Measurements from ENCODE around the gene CRIP2. TPM values are rescaled to one million over a fixed set of nuclear protein-coding genes. Genes with fewer than 3 reads are reported as not detected.

The CRIP2 gene
- total and polyA plus RNA-seq, 10 of the 15 experiments (the other 5 are each of a cell fraction or from before 2014, with no cell fraction given) = 0.04 to 0.62 (median 0.37) TPM; not detected in 5

DNA sequence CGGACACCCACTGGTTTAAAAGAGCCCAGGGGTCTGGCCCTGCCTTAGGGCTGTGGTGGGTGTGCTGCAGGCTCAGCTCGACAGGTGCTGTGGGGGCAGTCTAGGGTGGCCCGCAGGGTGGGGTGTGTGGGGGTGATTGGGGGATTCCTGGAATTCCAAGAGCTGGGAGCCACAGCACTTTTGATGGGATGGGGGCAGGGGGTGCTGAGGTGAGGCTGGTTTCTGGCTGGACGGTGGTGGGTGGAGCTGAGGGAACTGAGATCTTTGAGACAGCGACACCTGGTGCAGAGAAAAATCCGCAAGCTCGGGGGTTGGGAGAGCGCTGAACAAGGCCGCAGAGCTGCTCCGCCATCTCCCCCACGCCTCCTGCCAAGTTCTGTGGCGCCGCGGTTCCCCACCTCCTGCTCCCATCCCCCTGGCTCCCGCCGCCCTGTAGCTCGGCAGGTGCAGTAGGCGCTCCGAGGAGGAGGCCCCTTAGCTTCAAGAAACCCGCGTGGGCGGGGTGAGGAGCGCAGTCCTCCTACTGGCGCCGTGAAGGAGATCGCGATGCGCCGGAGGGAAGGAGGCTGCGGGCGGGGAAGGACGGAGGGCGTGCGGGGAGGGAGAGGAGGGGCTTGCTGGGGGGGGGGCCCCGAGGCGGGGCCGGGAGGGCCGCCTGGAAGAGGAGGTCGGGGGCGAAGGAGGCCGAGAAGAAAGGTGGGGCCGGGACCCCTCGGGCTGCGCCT lies 15.1 kb downstream of the CRIP2 start (continued):
- TF ChIP-seq CREB1 (IDR thresholded peaks at IDR 0.05; ENCODE audit: low read depth) (no peak), MEF2B (IDR thresholded peaks at IDR 0.05; ENCODE audit: partially characterized antibody, poor library complexity, severe bottlenecking) (no peak), BHLHE40 (IDR thresholded peaks at IDR 0.05; ENCODE audit: borderline replicate concordance in 1 of 2, low read depth in 2 of 2, low read length in 1 of 2) (peak; percentile 42 to 63; a peak in 2 of 4 replicates), LARP7 (IDR thresholded peaks at IDR 0.05) (peak; percentile 25; the same call in 1 of the 2 replicates), CEBPB (IDR thresholded peaks at IDR 0.05; ENCODE audit: borderline replicate concordance in 1 of 2, low read depth in 2 of 2, low read length in 2 of 2) (no peak), CHD2 (IDR thresholded peaks at IDR 0.05; ENCODE audit: borderline replicate concordance, low read depth, low read length) (peak; percentile 79), POLR2A (IDR thresholded peaks at IDR 0.05; ENCODE audit: low read depth, low read length) (peak; percentile 50), HCFC1 (IDR thresholded peaks at IDR 0.05; ENCODE audit: low read length) (no peak), MTA3 (IDR thresholded peaks at IDR 0.05; ENCODE audit: borderline replicate concordance, low read length) (no peak), SMARCA5 (IDR thresholded peaks at IDR 0.05) (peak; percentile 85), ATF7 (IDR thresholded peaks at IDR 0.05; ENCODE audit: low read depth) (no peak)
- TF ChIP-seq, protein P1, sequence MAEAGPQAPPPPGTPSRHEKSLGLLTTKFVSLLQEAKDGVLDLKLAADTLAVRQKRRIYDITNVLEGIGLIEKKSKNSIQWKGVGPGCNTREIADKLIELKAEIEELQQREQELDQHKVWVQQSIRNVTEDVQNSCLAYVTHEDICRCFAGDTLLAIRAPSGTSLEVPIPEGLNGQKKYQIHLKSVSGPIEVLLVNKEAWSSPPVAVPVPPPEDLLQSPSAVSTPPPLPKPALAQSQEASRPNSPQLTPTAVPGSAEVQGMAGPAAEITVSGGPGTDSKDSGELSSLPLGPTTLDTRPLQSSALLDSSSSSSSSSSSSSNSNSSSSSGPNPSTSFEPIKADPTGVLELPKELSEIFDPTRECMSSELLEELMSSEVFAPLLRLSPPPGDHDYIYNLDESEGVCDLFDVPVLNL (IDR thresholded peaks at IDR 0.05; ENCODE audit: low read depth, low read length) = no peak
- TF ChIP-seq, protein P2, sequence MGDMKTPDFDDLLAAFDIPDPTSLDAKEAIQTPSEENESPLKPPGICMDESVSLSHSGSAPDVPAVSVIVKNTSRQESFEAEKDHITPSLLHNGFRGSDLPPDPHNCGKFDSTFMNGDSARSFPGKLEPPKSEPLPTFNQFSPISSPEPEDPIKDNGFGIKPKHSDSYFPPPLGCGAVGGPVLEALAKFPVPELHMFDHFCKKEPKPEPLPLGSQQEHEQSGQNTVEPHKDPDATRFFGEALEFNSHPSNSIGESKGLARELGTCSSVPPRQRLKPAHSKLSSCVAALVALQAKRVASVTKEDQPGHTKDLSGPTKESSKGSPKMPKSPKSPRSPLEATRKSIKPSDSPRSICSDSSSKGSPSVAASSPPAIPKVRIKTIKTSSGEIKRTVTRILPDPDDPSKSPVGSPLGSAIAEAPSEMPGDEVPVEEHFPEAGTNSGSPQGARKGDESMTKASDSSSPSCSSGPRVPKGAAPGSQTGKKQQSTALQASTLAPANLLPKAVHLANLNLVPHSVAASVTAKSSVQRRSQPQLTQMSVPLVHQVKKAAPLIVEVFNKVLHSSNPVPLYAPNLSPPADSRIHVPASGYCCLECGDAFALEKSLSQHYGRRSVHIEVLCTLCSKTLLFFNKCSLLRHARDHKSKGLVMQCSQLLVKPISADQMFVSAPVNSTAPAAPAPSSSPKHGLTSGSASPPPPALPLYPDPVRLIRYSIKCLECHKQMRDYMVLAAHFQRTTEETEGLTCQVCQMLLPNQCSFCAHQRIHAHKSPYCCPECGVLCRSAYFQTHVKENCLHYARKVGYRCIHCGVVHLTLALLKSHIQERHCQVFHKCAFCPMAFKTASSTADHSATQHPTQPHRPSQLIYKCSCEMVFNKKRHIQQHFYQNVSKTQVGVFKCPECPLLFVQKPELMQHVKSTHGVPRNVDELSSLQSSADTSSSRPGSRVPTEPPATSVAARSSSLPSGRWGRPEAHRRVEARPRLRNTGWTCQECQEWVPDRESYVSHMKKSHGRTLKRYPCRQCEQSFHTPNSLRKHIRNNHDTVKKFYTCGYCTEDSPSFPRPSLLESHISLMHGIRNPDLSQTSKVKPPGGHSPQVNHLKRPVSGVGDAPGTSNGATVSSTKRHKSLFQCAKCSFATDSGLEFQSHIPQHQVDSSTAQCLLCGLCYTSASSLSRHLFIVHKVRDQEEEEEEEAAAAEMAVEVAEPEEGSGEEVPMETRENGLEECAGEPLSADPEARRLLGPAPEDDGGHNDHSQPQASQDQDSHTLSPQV (IDR thresholded peaks at IDR 0.05) = no peak
- TF ChIP-seq, protein P3, sequence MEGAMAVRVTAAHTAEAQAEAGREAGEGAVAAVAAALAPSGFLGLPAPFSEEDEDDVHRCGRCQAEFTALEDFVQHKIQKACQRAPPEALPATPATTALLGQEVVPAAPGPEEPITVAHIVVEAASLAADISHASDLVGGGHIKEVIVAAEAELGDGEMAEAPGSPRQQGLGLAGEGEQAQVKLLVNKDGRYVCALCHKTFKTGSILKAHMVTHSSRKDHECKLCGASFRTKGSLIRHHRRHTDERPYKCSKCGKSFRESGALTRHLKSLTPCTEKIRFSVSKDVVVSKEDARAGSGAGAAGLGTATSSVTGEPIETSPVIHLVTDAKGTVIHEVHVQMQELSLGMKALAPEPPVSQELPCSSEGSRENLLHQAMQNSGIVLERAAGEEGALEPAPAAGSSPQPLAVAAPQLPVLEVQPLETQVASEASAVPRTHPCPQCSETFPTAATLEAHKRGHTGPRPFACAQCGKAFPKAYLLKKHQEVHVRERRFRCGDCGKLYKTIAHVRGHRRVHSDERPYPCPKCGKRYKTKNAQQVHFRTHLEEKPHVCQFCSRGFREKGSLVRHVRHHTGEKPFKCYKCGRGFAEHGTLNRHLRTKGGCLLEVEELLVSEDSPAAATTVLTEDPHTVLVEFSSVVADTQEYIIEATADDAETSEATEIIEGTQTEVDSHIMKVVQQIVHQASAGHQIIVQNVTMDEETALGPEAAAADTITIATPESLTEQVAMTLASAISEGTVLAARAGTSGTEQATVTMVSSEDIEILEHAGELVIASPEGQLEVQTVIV (IDR thresholded peaks at IDR 0.05; ENCODE audit: borderline replicate concordance, partially characterized antibody) = no peak
- TF ChIP-seq, protein P4, sequence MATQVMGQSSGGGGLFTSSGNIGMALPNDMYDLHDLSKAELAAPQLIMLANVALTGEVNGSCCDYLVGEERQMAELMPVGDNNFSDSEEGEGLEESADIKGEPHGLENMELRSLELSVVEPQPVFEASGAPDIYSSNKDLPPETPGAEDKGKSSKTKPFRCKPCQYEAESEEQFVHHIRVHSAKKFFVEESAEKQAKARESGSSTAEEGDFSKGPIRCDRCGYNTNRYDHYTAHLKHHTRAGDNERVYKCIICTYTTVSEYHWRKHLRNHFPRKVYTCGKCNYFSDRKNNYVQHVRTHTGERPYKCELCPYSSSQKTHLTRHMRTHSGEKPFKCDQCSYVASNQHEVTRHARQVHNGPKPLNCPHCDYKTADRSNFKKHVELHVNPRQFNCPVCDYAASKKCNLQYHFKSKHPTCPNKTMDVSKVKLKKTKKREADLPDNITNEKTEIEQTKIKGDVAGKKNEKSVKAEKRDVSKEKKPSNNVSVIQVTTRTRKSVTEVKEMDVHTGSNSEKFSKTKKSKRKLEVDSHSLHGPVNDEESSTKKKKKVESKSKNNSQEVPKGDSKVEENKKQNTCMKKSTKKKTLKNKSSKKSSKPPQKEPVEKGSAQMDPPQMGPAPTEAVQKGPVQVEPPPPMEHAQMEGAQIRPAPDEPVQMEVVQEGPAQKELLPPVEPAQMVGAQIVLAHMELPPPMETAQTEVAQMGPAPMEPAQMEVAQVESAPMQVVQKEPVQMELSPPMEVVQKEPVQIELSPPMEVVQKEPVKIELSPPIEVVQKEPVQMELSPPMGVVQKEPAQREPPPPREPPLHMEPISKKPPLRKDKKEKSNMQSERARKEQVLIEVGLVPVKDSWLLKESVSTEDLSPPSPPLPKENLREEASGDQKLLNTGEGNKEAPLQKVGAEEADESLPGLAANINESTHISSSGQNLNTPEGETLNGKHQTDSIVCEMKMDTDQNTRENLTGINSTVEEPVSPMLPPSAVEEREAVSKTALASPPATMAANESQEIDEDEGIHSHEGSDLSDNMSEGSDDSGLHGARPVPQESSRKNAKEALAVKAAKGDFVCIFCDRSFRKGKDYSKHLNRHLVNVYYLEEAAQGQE (IDR thresholded peaks at IDR 0.05; ENCODE audit: low read depth, low read length) = no peak
- TF ChIP-seq, protein P5, sequence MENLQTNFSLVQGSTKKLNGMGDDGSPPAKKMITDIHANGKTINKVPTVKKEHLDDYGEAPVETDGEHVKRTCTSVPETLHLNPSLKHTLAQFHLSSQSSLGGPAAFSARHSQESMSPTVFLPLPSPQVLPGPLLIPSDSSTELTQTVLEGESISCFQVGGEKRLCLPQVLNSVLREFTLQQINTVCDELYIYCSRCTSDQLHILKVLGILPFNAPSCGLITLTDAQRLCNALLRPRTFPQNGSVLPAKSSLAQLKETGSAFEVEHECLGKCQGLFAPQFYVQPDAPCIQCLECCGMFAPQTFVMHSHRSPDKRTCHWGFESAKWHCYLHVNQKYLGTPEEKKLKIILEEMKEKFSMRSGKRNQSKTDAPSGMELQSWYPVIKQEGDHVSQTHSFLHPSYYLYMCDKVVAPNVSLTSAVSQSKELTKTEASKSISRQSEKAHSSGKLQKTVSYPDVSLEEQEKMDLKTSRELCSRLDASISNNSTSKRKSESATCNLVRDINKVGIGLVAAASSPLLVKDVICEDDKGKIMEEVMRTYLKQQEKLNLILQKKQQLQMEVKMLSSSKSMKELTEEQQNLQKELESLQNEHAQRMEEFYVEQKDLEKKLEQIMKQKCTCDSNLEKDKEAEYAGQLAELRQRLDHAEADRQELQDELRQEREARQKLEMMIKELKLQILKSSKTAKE (IDR thresholded peaks at IDR 0.05; ENCODE audit: low read depth, poor library complexity, severe bottlenecking) = no peak
